ENCODE measurements around the gene CRYBG2. TPM values are rescaled to one million over a fixed set of nuclear protein-coding genes. Genes with fewer than 3 reads are reported as not detected.

The CRYBG2 gene
- total RNA-seq, 4 donors from 2014 or later: under 0.01 TPM; not detected in 3

DNA sequence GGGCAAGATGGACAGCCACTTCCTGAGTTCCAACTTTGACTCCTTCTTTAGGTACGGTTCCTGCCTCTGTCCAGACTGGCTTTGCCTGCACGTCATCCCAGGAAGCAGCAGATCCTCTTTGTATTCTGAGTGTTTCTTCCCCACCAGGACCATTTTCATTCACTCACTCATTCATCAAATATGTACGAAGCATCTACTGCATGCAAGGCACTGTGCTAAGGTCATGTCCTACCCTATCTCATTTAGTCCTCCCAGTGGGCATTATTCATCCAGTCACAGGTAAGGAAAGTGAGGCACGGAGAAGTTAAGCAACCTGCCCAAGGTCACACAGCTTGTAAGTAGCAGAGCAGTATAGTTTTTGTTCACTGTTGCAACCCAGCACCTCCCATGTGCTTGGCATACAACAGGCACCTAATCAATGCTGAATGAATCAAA lies 13.9 kb downstream of the CRYBG2 start:
- Histone ChIP-seq H3K4me3 (no peak overlapping the region), H3K36me3 (no peaks in the 10 kb centered on the region), H3K27me3 (peaks cover 0 to 25% of the 10 kb centered on the region in 2 donors), H3K4me1 (peaks cover 0 to 16% (median 8%) of the 10 kb centered on the region in 4 donors), H3K9me3 (no peaks in the 10 kb centered on the region), H3K27ac (no peak overlapping the region)
- no peak for DNase-seq (ENCODE audit: low spot score in 2 of 2)
- no peak for TF ChIP-seq EP300 (IDR thresholded peaks at IDR 0.05)
- TF ChIP-seq, protein P1, sequence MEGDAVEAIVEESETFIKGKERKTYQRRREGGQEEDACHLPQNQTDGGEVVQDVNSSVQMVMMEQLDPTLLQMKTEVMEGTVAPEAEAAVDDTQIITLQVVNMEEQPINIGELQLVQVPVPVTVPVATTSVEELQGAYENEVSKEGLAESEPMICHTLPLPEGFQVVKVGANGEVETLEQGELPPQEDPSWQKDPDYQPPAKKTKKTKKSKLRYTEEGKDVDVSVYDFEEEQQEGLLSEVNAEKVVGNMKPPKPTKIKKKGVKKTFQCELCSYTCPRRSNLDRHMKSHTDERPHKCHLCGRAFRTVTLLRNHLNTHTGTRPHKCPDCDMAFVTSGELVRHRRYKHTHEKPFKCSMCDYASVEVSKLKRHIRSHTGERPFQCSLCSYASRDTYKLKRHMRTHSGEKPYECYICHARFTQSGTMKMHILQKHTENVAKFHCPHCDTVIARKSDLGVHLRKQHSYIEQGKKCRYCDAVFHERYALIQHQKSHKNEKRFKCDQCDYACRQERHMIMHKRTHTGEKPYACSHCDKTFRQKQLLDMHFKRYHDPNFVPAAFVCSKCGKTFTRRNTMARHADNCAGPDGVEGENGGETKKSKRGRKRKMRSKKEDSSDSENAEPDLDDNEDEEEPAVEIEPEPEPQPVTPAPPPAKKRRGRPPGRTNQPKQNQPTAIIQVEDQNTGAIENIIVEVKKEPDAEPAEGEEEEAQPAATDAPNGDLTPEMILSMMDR (IDR thresholded peaks at IDR 0.05): no peak
- WGBS, 2 donors: 64 to 69% methylated on average over 4 of the region's 4 CpGs

DNA sequence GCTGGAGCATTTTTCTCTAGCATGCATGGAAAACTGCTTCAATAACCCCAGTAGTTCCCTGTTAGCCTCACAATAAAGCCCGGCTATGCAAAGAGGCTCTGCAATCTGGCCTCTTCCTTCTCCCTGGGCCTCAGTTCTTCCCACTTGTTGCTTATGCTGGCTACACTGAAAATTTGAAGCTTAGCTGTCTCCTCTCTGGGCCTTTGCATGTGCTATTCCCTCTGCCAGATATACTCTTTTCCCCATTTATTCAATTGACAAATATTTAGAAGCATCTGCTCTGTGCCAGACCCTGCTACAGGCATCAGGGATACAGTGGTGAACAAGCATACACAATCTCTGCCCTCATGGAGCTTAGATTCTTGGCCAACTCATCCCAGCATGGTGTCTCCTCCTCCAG lies 15.3 kb downstream of the CRYBG2 start:
- WGBS, 2 donors: 46 to 55% methylated on average over 1 of the region's 1 CpG

DNA sequence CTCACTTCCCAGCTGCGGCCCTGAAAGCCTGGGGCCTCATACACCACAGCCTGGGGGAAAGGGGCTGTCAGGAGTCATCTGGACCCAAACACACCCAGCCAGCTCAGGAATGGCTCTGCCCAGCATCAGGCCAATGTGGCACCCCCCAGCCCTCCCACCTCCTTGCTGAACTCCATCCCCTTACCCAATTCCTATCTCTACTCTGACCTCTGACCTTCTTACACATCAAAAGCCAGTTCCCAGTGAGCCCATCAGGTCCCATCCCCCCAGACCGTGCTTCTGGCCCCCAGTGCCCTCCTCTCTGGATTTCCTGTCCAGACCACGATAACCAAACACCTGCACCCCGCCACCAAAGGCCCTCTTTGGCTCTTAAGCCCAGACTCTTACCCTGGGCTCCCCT lies 16.3 kb downstream of the CRYBG2 start:
- no peak overlapping the region for H3K27ac ChIP-seq
- TF ChIP-seq POLR2A (IDR thresholded peaks at IDR 0.05): no peak
- TF ChIP-seq, protein P1 (IDR thresholded peaks at IDR 0.05): no peak
- peaks cover 0 to 47% of the 10 kb centered on the region in 2 donors for H3K27me3 ChIP-seq
- no peak for DNase-seq (ENCODE audit: low spot score in 2 of 2)
- 56 to 66% methylated on average over 3 to 4 of the region's 4 CpGs for WGBS, 2 donors
- H3K9me3 ChIP-seq: no peaks in the 10 kb centered on the region
- H3K36me3 ChIP-seq: no peaks in the 10 kb centered on the region
- H3K4me3 ChIP-seq: no peak overlapping the region
- H3K4me1 ChIP-seq: peaks cover 0 to 16% (median 8%) of the 10 kb centered on the region in 4 donors

More for the DNA sequence above, 15.3 kb downstream of the CRYBG2 start:
- no peaks in the 10 kb centered on the region for H3K36me3 ChIP-seq
- no peaks in the 10 kb centered on the region for H3K9me3 ChIP-seq
- TF ChIP-seq, protein P1 (IDR thresholded peaks at IDR 0.05): no peak
- no peak for TF ChIP-seq POLR2A (IDR thresholded peaks at IDR 0.05)
- no peak for TF ChIP-seq EP300 (IDR thresholded peaks at IDR 0.05)
- H3K4me1 ChIP-seq: peaks cover 0 to 16% (median 8%) of the 10 kb centered on the region in 4 donors
- peaks cover 0 to 39% of the 10 kb centered on the region in 2 donors for H3K27me3 ChIP-seq
- no peak for DNase-seq (ENCODE audit: low spot score in 2 of 2)
- H3K4me3 ChIP-seq: no peak overlapping the region
- no peak overlapping the region for H3K27ac ChIP-seq

DNA sequence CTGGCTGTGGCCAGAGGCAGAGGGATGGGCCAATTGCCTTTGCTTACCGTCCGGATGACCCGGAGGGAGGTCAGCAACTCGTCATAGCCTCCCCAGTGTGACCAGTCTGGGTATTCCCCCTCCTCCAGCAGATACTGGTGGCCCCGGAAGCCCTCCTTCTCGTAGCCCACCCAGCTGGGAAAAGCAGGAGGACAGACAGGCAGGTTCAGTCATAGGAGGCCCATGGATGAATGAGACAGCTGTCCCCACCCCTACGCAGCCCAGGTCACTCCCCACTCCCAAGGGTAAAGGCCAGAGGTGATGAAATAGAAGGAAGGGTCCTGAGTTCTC lies 16.8 kb downstream of the CRYBG2 start:
- Histone ChIP-seq H3K4me3 (no peak overlapping the region), H3K9me3 (no peaks in the 10 kb centered on the region), H3K27ac (no peak overlapping the region), H3K27me3 (peaks cover 0 to 52% of the 10 kb centered on the region in 2 donors), H3K4me1 (peaks cover 0 to 16% (median 8%) of the 10 kb centered on the region in 4 donors), H3K36me3 (no peaks in the 10 kb centered on the region)
- TF ChIP-seq EP300 (IDR thresholded peaks at IDR 0.05) (no peak), POLR2A (IDR thresholded peaks at IDR 0.05) (no peak)
- TF ChIP-seq, protein P1 (IDR thresholded peaks at IDR 0.05): no peak
- WGBS, 2 donors: 77 to 79% methylated on average over 5 to 7 of the region's 7 CpGs
- no peak for DNase-seq (ENCODE audit: low spot score in 2 of 2)

DNA sequence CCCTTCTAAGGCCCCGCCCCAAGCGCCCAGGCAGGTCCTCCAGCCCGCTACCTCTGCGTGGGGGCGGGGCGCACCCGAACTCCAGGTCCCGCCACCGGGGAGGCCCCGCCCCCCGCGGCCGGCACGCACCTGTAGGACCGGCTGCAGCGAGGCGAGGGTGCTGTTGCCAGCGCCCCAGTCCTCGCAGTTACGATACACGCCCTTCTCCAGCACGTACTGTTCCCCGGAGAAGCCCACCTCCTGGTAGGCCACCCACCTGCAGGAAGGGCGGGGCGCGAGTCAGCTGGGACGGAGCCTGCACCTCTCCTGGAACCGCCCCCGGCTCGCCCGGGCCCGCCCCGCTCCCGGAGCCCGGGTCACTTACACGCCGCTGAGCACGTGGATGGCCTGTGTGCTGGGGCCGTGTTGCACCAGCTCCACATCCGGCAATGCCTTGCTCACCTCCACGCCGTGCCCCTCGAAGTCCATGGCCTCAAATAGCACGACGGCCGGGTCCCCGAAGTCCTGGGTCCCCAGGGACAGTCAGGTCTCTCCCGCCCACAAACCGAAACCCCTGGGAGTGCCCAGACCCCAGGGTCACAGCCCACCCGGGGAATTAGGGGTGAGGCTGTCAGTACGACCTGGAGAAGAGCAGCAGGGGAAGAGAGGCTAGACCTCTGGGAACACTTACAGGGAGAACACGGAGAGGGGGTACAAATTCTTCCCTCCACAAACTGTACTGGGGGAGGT lies 17.3 kb downstream of the CRYBG2 start:
- Histone ChIP-seq H3K4me1 (peaks cover 0 to 16% (median 8%) of the 10 kb centered on the region in 4 donors), H3K27ac (no peak overlapping the region), H3K4me3 (peak overlapping the region; percentile 14 to 51 (median 44)), H3K36me3 (no peaks in the 10 kb centered on the region), H3K27me3 (peaks cover 0 to 56% of the 10 kb centered on the region in 2 donors), H3K9me3 (no peaks in the 10 kb centered on the region)
- TF ChIP-seq EP300 (IDR thresholded peaks at IDR 0.05) (no peak), POLR2A (IDR thresholded peaks at IDR 0.05) (no peak)
- TF ChIP-seq, protein P1 (IDR thresholded peaks at IDR 0.05): no peak
- WGBS, 2 donors: 16 to 29% methylated on average over 10 to 35 of the region's 52 CpGs
- DNase-seq (ENCODE audit: low spot score in 2 of 2): peak in 1 of 2 donors; percentile 45

Measured in tibial nerve (tissue), 4 donors.